DOHH2 (cell line): ENCODE data around the gene CYP4V2.
A peak's percentile ranks its signal among the peaks of the same experiment; 100 is the strongest.

ENCODE experiments used
- CTCF ChIP-seq: fragments of 200-600 bp; sonication (generic); IDR thresholded peaks from one replicate; pipeline ENCODE4 v1.5.1; 2014; ENCODE audit warnings: antibody characterized with exemption, mild to moderate bottlenecking, low read depth, low read length; ENCODE audit not compliant: poor library complexity, severe bottlenecking
- EZH2phosphoT487 ChIP-seq: fragments of 200-600 bp; sonication (generic); IDR thresholded peaks from 2 replicates; pipeline ENCODE4 v1.6.1; 2017; ENCODE audit warnings: borderline replicate concordance, mild to moderate bottlenecking, antibody characterized with exemption, low read length, moderate library complexity, mixed read lengths

GRCh38 chr4:186149872-186150271 lies 41.5 kb upstream of the CYP4V2 start:
- TF ChIP-seq CTCF (peak; percentile 64), EZH2phosphoT487 (no peak)
